ENCODE data around the gene MIOX. TPM values are rescaled to one million over a fixed set of nuclear protein-coding genes. Genes with fewer than 3 reads are reported as not detected.

MIOX gene
- total RNA-seq, 4 donors from 2014 or later = not detected

- no peaks in the 10 kb centered on the region for H3K36me3 ChIP-seq
- peaks cover 5 to 19% (median 7%) of the 10 kb centered on the region in 3 donors for H3K4me1 ChIP-seq
- intact Hi-C loops (cut with DNase I) = no loop called here
- H3K9me3 ChIP-seq = no peaks in the 10 kb centered on the region
- DNase-seq = no peak
- no peak overlapping the region for H3K27ac ChIP-seq
- TF ChIP-seq POLR2A (IDR thresholded peaks at IDR 0.05) = no peak
- TF ChIP-seq, protein P1, sequence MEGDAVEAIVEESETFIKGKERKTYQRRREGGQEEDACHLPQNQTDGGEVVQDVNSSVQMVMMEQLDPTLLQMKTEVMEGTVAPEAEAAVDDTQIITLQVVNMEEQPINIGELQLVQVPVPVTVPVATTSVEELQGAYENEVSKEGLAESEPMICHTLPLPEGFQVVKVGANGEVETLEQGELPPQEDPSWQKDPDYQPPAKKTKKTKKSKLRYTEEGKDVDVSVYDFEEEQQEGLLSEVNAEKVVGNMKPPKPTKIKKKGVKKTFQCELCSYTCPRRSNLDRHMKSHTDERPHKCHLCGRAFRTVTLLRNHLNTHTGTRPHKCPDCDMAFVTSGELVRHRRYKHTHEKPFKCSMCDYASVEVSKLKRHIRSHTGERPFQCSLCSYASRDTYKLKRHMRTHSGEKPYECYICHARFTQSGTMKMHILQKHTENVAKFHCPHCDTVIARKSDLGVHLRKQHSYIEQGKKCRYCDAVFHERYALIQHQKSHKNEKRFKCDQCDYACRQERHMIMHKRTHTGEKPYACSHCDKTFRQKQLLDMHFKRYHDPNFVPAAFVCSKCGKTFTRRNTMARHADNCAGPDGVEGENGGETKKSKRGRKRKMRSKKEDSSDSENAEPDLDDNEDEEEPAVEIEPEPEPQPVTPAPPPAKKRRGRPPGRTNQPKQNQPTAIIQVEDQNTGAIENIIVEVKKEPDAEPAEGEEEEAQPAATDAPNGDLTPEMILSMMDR (IDR thresholded peaks at IDR 0.05) = no peak
- 100% methylated on average over 1 of the region's 35 CpGs; no CpG with 5 or more reads in 1 of the 2 donors for WGBS, 2 donors
- H3K27me3 ChIP-seq = peaks cover 0 to 88% (median 6%) of the 10 kb centered on the region in 4 donors
- H3K4me3 ChIP-seq = peak overlapping the region; percentile 39 to 65 (median 50)
These were observed 4.3 kb upstream of the MIOX start for GRCh38 chr22:50482107-50483074.

DNA sequence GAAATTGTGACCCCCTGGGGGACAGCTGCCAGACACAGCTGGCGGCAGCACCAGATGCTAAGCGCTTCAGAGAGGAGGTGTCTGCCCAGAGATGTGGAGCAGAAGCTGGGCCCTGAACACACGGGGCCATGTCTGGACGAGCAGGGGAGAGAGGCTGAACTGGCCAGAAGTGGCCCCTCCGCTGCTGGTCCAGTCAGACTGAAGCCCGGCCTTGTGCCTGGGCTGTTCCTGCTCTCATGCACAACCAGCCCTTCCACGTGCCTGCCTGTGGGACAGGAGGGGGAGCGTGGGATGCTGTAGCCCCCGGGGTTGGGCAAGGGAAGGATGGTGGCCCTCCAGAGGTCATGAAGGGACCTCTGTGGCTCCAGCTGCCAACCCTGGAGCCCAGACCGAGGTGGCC lies 3.6 kb upstream of the MIOX start:
- H3K4me3 ChIP-seq = no peak overlapping the region
- no peak for DNase-seq
- 83 to 90% methylated on average over 4 to 7 of the region's 10 CpGs for WGBS, 2 donors

DNA sequence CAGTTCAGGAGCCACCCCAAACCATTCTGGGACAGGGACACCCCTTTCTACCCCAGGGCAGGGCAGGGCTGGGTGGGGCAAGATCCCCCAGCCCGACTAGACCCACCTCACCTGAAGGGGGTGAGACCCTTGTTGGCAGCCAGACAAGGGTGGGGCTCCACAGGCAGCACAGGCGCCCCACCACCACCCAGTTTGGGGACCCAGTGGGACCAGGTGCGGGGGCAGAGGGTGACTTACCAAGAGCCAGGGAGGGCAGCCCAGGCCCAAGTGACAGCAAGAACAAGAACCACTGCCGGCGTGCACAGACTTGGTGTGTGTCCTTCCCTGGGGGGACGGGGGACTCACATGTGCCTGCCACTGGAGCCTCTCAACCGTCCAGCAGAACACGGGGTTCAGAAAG lies 3.1 kb upstream of the MIOX start:
- 20 to 60% methylated on average over 1 of the region's 8 CpGs for whole genome bisulfite sequencing, 2 donors
- H3K9me3 ChIP-seq = no peaks in the 10 kb centered on the region
- H3K4me3 ChIP-seq = no peak overlapping the region
- H3K27me3 ChIP-seq = peaks cover 0 to 99% (median 6%) of the 10 kb centered on the region in 4 donors
- H3K36me3 ChIP-seq = no peaks in the 10 kb centered on the region
- H3K4me1 ChIP-seq = peaks cover 5 to 19% (median 7%) of the 10 kb centered on the region in 3 donors
- H3K27ac ChIP-seq = no peak overlapping the region
- TF ChIP-seq POLR2A (IDR thresholded peaks at IDR 0.05) = no peak
- TF ChIP-seq, protein P1 (IDR thresholded peaks at IDR 0.05) = no peak
- intact Hi-C loops (cut with DNase I) = no loop called here
- DNase-seq = no peak

More for the DNA sequence above, 3.6 kb upstream of the MIOX start:
- peaks cover 5 to 19% (median 7%) of the 10 kb centered on the region in 3 donors for H3K4me1 ChIP-seq
- no peaks in the 10 kb centered on the region for H3K9me3 ChIP-seq
- H3K27ac ChIP-seq = no peak overlapping the region
- H3K27me3 ChIP-seq = peaks cover 0 to 95% (median 6%) of the 10 kb centered on the region in 4 donors
- intact Hi-C loops (cut with DNase I) = no loop called here
- H3K36me3 ChIP-seq = no peaks in the 10 kb centered on the region
- no peak for TF ChIP-seq POLR2A (IDR thresholded peaks at IDR 0.05)

- TF ChIP-seq POLR2A (IDR thresholded peaks at IDR 0.05) = no peak
- TF ChIP-seq, protein P1 (IDR thresholded peaks at IDR 0.05) = no peak
These were observed 2.4 kb upstream of the MIOX start for GRCh38 chr22:50483977-50484853.

More at GRCh38 chr22:50483977-50484853, 2.4 kb upstream of the MIOX start:
- Histone ChIP-seq H3K27ac (no peak overlapping the region), H3K27me3 (peaks cover 0 to 97% (median 6%) of the 10 kb centered on the region in 4 donors), H3K9me3 (no peaks in the 10 kb centered on the region), H3K36me3 (no peaks in the 10 kb centered on the region), H3K4me3 (no peak overlapping the region), H3K4me1 (peaks cover 5 to 19% (median 7%) of the 10 kb centered on the region in 3 donors)
- 66 to 100% methylated on average over 4 to 12 of the region's 31 CpGs for WGBS, 2 donors
- intact Hi-C loops (cut with DNase I) = no loop called here
- no peak for DNase-seq
